K562 (cell line): Measurements from ENCODE around the gene PPT2. TPM values are rescaled to one million over a fixed set of nuclear protein-coding genes. Genes with fewer than 3 reads are reported as not detected.

Experiments used
- CGGBP1 ChIP-seq: fragments of 250-450 bp; sonication (Bioruptor Pico); IDR thresholded peaks from 2 replicates; pipeline ENCODE4 v1.9.0; 2021; ENCODE audit warnings: mild to moderate bottlenecking
- FOXP1 ChIP-seq: sonication (generic); formaldehyde crosslinking; IDR thresholded peaks from 2 replicates; pipeline ENCODE4 v1.8.0; 2022; ENCODE audit warnings: mild to moderate bottlenecking, missing genetic modification reagents
- HINFP ChIP-seq: fragments of 450-650 bp; conservative IDR thresholded peaks from 2 replicates; pipeline ENCODE4 v1.6.1; 2016; ENCODE audit warnings: missing genetic modification characterization, low read depth, mild to moderate bottlenecking, control low read depth, missing compliant biosample characterization
- HMGXB4 ChIP-seq: sonication (generic); formaldehyde crosslinking; IDR thresholded peaks from 2 replicates; pipeline ENCODE4 v1.8.1; 2023; ENCODE audit warnings: mild to moderate bottlenecking, missing genetic modification reagents
- KAT7 ChIP-seq: sonication (generic); formaldehyde crosslinking; IDR thresholded peaks from 2 replicates; pipeline ENCODE4 v1.8.0; 2022; ENCODE audit warnings: missing genetic modification reagents, mild to moderate bottlenecking, borderline replicate concordance
- MAX ChIP-seq: sonication (generic); formaldehyde crosslinking; IDR thresholded peaks from 2 replicates; pipeline ENCODE4 v1.9.0; 2022; ENCODE audit warnings: mild to moderate bottlenecking, missing genetic modification reagents
- MCM7 ChIP-seq, 2 experiments: fragments of 450-650 bp; IDR thresholded peaks; 2 replicates each; pipeline ENCODE4 v1.6.1; 2016 to 2018
- MYNN ChIP-seq, 2 experiments: sonication (generic); formaldehyde crosslinking in 1 of 2; IDR thresholded peaks; 2 replicates each; pipeline versions ENCODE4 v1.5.0 to v1.6.1; 2016 to 2020; ENCODE audit warnings: antibody characterized with exemption in 1 of 2, missing genetic modification reagents in 1 of 2
- NKRF ChIP-seq: fragments of 450-650 bp; IDR thresholded peaks from 2 replicates; pipeline ENCODE4 v1.6.1; 2016; ENCODE audit warnings: borderline replicate concordance
- PBX2 ChIP-seq, 2 experiments: IDR thresholded peaks in 1 of 2; conservative IDR thresholded peaks in 1 of 2; 2 replicates each; pipeline ENCODE4 v1.6.1; 2016; ENCODE audit warnings: low read depth in 2 of 2, mild to moderate bottlenecking in 1 of 2, missing compliant biosample characterization in 1 of 2, missing genetic modification characterization in 1 of 2, moderate library complexity in 1 of 2
- RBM14 ChIP-seq: fragments of 200-400 bp; formaldehyde crosslinking; IDR thresholded peaks from 2 replicates; pipeline ENCODE4 v1.6.1; 2018; ENCODE audit warnings: low read depth, mild to moderate bottlenecking, low read length, moderate library complexity, borderline replicate concordance; ENCODE audit not compliant: insufficient read depth
- RBM22 ChIP-seq: fragments of 200-400 bp; formaldehyde crosslinking; IDR thresholded peaks from 2 replicates; pipeline ENCODE4 v1.6.1; 2018; ENCODE audit warnings: low read length, low read depth; ENCODE audit not compliant: poor library complexity, severe bottlenecking
- RBM39 ChIP-seq: fragments of 200-400 bp; formaldehyde crosslinking; optimal IDR thresholded peaks from 2 replicates; pipeline ENCODE3; 2018; ENCODE audit warnings: low read depth, low read length
- SNRNP70 ChIP-seq: fragments of 200-400 bp; formaldehyde crosslinking; optimal IDR thresholded peaks from 2 replicates; pipeline ENCODE3; 2017; ENCODE audit warnings: low read depth, low read length
- SP1 ChIP-seq: sonication (generic); formaldehyde crosslinking; IDR thresholded peaks from 2 replicates; pipeline ENCODE4 v1.8.1; 2022; ENCODE audit warnings: mild to moderate bottlenecking, missing genetic modification reagents
- TAL1 ChIP-seq: fragments of 450-650 bp; IDR thresholded peaks from 2 replicates; pipeline ENCODE4 v1.6.1; 2016; ENCODE audit warnings: mild to moderate bottlenecking
- TFAM ChIP-seq: fragments of 250-450 bp; sonication (Bioruptor Pico); conservative IDR thresholded peaks from 2 replicates; pipeline ENCODE4 v1.5.0; 2021; ENCODE audit warnings: mild to moderate bottlenecking, moderate library complexity
- polyA plus RNA-seq, 8 experiments: library from polyadenylated mRNA; depleted of rRNA in 4 of 8; stranded (reverse) in 5 of 8; unstranded in 3 of 8; fragments of >200 nt; fragmentation: Nextera tagmentation in 2 of 8; fragmentation: Illumina TruSeq in 1 of 8; extraction: Ambion mirVana in 2 of 8; extraction: Trizol in 1 of 8; gene quantifications; 2 replicates each; pipeline versions ENCODE4 v1.2.1 to v1.2.3, GENCODE V29; 2011 to 2014; ENCODE audit warnings: inconsistent platforms in 1 of 8, missing spikeins in 1 of 8
- total RNA-seq, 7 experiments: library from RNA; depleted of rRNA in 6 of 7; stranded (reverse); fragments of >200 nt in 6 of 7; fragmentation: Illumina TruSeq in 2 of 7; extraction: Trizol in 2 of 7; gene quantifications; 2 replicates each; pipeline versions ENCODE4 v1.2.1 to v1.2.3, GENCODE V29; 2011 to 2021; ENCODE audit warnings: low replicate concordance in 1 of 7

The PPT2 gene
- total and polyA plus RNA-seq, 9 of the 15 experiments (the other 6 are each of a cell fraction or from before 2014, with no cell fraction given), result 27.4 to 98.8 (median 69.9) TPM

- TF ChIP-seq PBX2 (CRISPR knock-in tag; IDR thresholded peaks at IDR 0.05; ENCODE audit: low read depth), result no peak
- TF ChIP-seq PBX2 (tag; conservative IDR thresholded peaks at IDR 0.05; ENCODE audit: low read depth), result no peak
- no peak for TF ChIP-seq TFAM
- TF ChIP-seq CGGBP1 (CRISPR knock-in tag), result no peak
- TF ChIP-seq FOXP1, result 0 out of 2 replicates have a peak, but pooled peaks have one; percentile 8
- TF ChIP-seq KAT7 (CRISPR knock-in tag), result no peak
- 0 out of 2 replicates have a peak, but pooled peaks have one; percentile 2 for TF ChIP-seq MYNN (IDR thresholded peaks at IDR 0.05)
- TF ChIP-seq MYNN (CRISPR knock-in tag; IDR thresholded peaks at IDR 0.05), result no peak
- no peak; the same call in 1 of the 2 replicates for TF ChIP-seq HINFP (tag)
- TF ChIP-seq SP1 (CRISPR knock-in tag), result no peak
- TF ChIP-seq RBM22, result peak; percentile 38
- no peak for TF ChIP-seq TAL1
- TF ChIP-seq RBM14, result peak; percentile 89; the same call in 1 of the 2 replicates
- TF ChIP-seq HMGXB4 (CRISPR knock-in tag), result 0 out of 2 replicates have a peak, but pooled peaks have one; percentile 17
- no peak for TF ChIP-seq MCM7 (IDR thresholded peaks at IDR 0.05)
- TF ChIP-seq NKRF, result 0 out of 2 replicates have a peak, but pooled peaks have one; percentile 39
- TF ChIP-seq RBM39, result peak; percentile 28
- no peak for TF ChIP-seq SNRNP70
- TF ChIP-seq MAX (CRISPR knock-in tag), result peak; percentile 80
Observed at GRCh38 chr6:32167154-32167760, 13.3 kb downstream of the PPT2 start (continued).
